KMS-11 (cell line): ENCODE measurements around the gene GJC1.

Experiments
- H2AFZ ChIP-seq: fragments of 200-600 bp; sonication (generic); 2 replicates; pipeline ENCODE4 v1.6.1; 2016; ENCODE audit warnings: antibody characterized with exemption, mixed run types, low read depth
- H3K27ac ChIP-seq: fragments of 200-600 bp; sonication (generic); 2 replicates; pipeline ENCODE4 v1.6.1; 2016; ENCODE audit warnings: mild to moderate bottlenecking, mixed run types
- H3K27me3 ChIP-seq: fragments of 200-600 bp; sonication (generic); 2 replicates; pipeline ENCODE4 v1.6.1; 2017; ENCODE audit warnings: mild to moderate bottlenecking, low read depth, mixed run types, moderate library complexity; ENCODE audit not compliant: insufficient read depth
- H3K36me3 ChIP-seq: fragments of 200-600 bp; sonication (generic); 2 replicates; pipeline ENCODE4 v1.6.1; 2017; ENCODE audit warnings: mild to moderate bottlenecking, mixed run types; ENCODE audit not compliant: insufficient read depth
- H3K4me1 ChIP-seq: fragments of 200-600 bp; sonication (generic); 2 replicates; pipeline ENCODE4 v1.6.1; 2016; ENCODE audit warnings: mild to moderate bottlenecking, low read depth, mixed run types; ENCODE audit not compliant: poor library complexity, severe bottlenecking
- H3K4me2 ChIP-seq: fragments of 200-600 bp; sonication (generic); 2 replicates; pipeline ENCODE4 v1.7.0; 2016; ENCODE audit warnings: mild to moderate bottlenecking, mixed run types
- H3K4me3 ChIP-seq: fragments of 200-600 bp; sonication (generic); IDR thresholded peaks from 2 replicates; pipeline ENCODE4 v1.6.1; 2017; ENCODE audit warnings: low read depth, low read length, mixed read lengths; ENCODE audit not compliant: insufficient read depth
- H3K79me2 ChIP-seq: fragments of 200-600 bp; sonication (generic); 2 replicates; pipeline ENCODE4 v1.6.1; 2016; ENCODE audit warnings: low read depth, mixed run types; ENCODE audit not compliant: insufficient read depth
- H3K9ac ChIP-seq: fragments of 200-600 bp; sonication (generic); 2 replicates; pipeline ENCODE4 v1.6.1; 2016; ENCODE audit warnings: mild to moderate bottlenecking, mixed run types
- H4K20me1 ChIP-seq: fragments of 200-600 bp; sonication (generic); 2 replicates; pipeline ENCODE4 v1.6.1; 2016; ENCODE audit warnings: mild to moderate bottlenecking, mixed run types; ENCODE audit not compliant: insufficient read depth
- CTCF ChIP-seq: fragments of 200-600 bp; sonication (generic); conservative IDR thresholded peaks from 2 replicates; pipeline ENCODE4 v1.6.1; 2017; ENCODE audit warnings: low read depth, mild to moderate bottlenecking, antibody characterized with exemption, low read length, moderate library complexity, mixed read lengths

Gene GJC1

GRCh38 chr17:44795421-44795820 lies 34.7 kb downstream of the GJC1 start:
- H3K27ac ChIP-seq = no peak overlapping the region
- no peak overlapping the region for H2AFZ ChIP-seq
- H4K20me1 ChIP-seq = no peaks in the 10 kb centered on the region
- H3K4me3 ChIP-seq = no peak overlapping the region
- no peak overlapping the region for H3K4me2 ChIP-seq
- no peaks in the 10 kb centered on the region for H3K36me3 ChIP-seq
- no peak for TF ChIP-seq CTCF
- H3K4me1 ChIP-seq = no peaks in the 10 kb centered on the region
- no peaks in the 10 kb centered on the region for H3K79me2 ChIP-seq
- H3K9ac ChIP-seq = no peak overlapping the region
- no peaks in the 10 kb centered on the region for H3K27me3 ChIP-seq

GRCh38 chr17:44794851-44795413 lies 35.2 kb downstream of the GJC1 start:
- Histone ChIP-seq H4K20me1 (no peaks in the 10 kb centered on the region), H3K27me3 (no peaks in the 10 kb centered on the region), H3K4me3 (no peak overlapping the region), H3K27ac (no peak overlapping the region), H3K9ac (no peak overlapping the region), H3K36me3 (no peaks in the 10 kb centered on the region), H3K4me1 (no peaks in the 10 kb centered on the region), H3K4me2 (no peak overlapping the region), H3K79me2 (no peaks in the 10 kb centered on the region), H2AFZ (no peak overlapping the region)
- no peak for TF ChIP-seq CTCF

- TF ChIP-seq CTCF = no peak
- no peak overlapping the region for H3K4me2 ChIP-seq
- H2AFZ ChIP-seq = no peak overlapping the region
These were observed 35.9 kb downstream of the GJC1 start for GRCh38 chr17:44793885-44794842.

GRCh38 chr17:44792276-44792675 lies 37.8 kb downstream of the GJC1 start:
- Histone ChIP-seq H3K27ac (no peak overlapping the region), H3K4me2 (no peak overlapping the region), H3K36me3 (no peaks in the 10 kb centered on the region), H4K20me1 (no peaks in the 10 kb centered on the region), H2AFZ (no peak overlapping the region), H3K27me3 (no peaks in the 10 kb centered on the region; the same call in 1 of the 2 replicates), H3K9ac (no peak overlapping the region), H3K4me1 (no peaks in the 10 kb centered on the region), H3K79me2 (no peaks in the 10 kb centered on the region), H3K4me3 (no peak overlapping the region)
- TF ChIP-seq CTCF = no peak

More at GRCh38 chr17:44793885-44794842, 35.9 kb downstream of the GJC1 start:
- Histone ChIP-seq H3K4me1 (no peaks in the 10 kb centered on the region), H3K4me3 (no peak overlapping the region), H3K79me2 (no peaks in the 10 kb centered on the region), H3K9ac (no peak overlapping the region), H3K27me3 (no peaks in the 10 kb centered on the region), H3K27ac (no peak overlapping the region), H3K36me3 (no peaks in the 10 kb centered on the region), H4K20me1 (no peaks in the 10 kb centered on the region)
